ENCODE data around the gene OVOL1.

DNA sequence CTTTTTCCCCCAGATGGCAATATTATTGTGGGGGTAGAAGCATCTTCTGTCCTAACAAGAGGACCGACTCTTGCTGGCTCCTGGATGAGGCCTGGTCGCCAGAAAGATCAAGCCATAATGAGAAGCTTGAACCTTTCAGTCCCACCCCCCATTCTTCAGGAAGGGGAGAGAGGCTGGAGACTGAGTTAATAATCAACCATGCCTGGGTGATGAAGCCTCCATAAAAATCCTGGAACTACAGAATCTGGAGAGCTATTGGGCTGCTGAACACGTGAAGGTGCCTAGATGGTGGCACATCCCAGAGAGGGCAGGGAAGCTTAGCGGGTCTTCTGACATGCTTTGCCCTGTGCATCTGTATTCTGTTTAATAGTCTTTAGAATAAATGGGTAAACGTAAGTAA, 22.4 kb upstream of the OVOL1 start:
- TF ChIP-seq, protein P1, sequence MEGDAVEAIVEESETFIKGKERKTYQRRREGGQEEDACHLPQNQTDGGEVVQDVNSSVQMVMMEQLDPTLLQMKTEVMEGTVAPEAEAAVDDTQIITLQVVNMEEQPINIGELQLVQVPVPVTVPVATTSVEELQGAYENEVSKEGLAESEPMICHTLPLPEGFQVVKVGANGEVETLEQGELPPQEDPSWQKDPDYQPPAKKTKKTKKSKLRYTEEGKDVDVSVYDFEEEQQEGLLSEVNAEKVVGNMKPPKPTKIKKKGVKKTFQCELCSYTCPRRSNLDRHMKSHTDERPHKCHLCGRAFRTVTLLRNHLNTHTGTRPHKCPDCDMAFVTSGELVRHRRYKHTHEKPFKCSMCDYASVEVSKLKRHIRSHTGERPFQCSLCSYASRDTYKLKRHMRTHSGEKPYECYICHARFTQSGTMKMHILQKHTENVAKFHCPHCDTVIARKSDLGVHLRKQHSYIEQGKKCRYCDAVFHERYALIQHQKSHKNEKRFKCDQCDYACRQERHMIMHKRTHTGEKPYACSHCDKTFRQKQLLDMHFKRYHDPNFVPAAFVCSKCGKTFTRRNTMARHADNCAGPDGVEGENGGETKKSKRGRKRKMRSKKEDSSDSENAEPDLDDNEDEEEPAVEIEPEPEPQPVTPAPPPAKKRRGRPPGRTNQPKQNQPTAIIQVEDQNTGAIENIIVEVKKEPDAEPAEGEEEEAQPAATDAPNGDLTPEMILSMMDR (IDR thresholded peaks at IDR 0.05) = no peak
- TF ChIP-seq EP300 (IDR thresholded peaks at IDR 0.05) (no peak), POLR2A (IDR thresholded peaks at IDR 0.05) (no peak)

Measured in gastroesophageal sphincter (tissue), 3 donors.